Esophagus squamous epithelium (tissue), 5 donors: ENCODE data around the gene BGN. TPM values are rescaled to one million over a fixed set of nuclear protein-coding genes. Genes with fewer than 3 reads are reported as not detected.

Experiments used
- DNase-seq: peaks from one replicate; lab custom pipeline; 2025; lab: John Stamatoyannopoulos, UW
- H3K27ac ChIP-seq, 4 donors: fragments of 200-600 bp; sonication (generic); one replicate each; pipeline ENCODE4 v1.5.1; 2016 to 2019; ENCODE audit warnings: mild to moderate bottlenecking in 1 of 4
- H3K27me3 ChIP-seq, 4 donors: fragments of 200-600 bp; sonication (generic); 1 replicate in 3 of 4; 2 replicates in 1 of 4; pipeline versions ENCODE4 v1.5.1 to v1.6.0; 2017 to 2021; ENCODE audit warnings: antibody characterized with exemption in 1 of 4
- H3K36me3 ChIP-seq, 3 donors: fragments of 200-600 bp; sonication (generic); one replicate each; pipeline ENCODE4 v1.5.1; 2016 to 2019
- H3K4me1 ChIP-seq, 3 donors: fragments of 200-600 bp; sonication (generic); one replicate each; pipeline ENCODE4 v1.5.1; 2017 to 2019
- H3K4me3 ChIP-seq, 4 donors: fragments of 200-600 bp; sonication (generic); 1 replicate in 3 of 4; 2 replicates in 1 of 4; pipeline ENCODE4 v1.5.1; 2016 to 2019; ENCODE audit warnings: mild to moderate bottlenecking in 2 of 4, moderate library complexity in 1 of 4
- H3K9me3 ChIP-seq, 3 donors: fragments of 200-600 bp; sonication (generic); one replicate each; pipeline ENCODE4 v1.5.1; 2016 to 2019
- POLR2A ChIP-seq, 4 donors: fragments of 450-650 bp; IDR thresholded peaks; one replicate each; pipeline ENCODE4 v1.6.1; 2017; ENCODE audit warnings: antibody characterized with exemption in 4 of 4, mild to moderate bottlenecking in 4 of 4, moderate library complexity in 3 of 4
- WGBS, 2 donors: methylation state at CpG; one replicate each; pipeline ENCODE4 v1.1.5; 2018; 5-methylcytosine and 5-hydroxymethylcytosine counted together
- intact Hi-C: fragments of 100-400 bp; cut with DNase I; formaldehyde crosslinking; loops from one replicate; pipeline ENCODE4 v1.15.0; 2022
- total RNA-seq, 4 donors: library from RNA; depleted of rRNA; stranded (reverse); fragments of >200 nt; gene quantifications; one replicate each; pipeline ENCODE4 v1.1.0, GENCODE V29; 2016
- TF ChIP-seq, protein P1 (sequence below), 6 experiments: fragments of 450-650 bp in 4 of 6; fragments of 200-600 bp in 2 of 6; sonication (generic) in 2 of 6; IDR thresholded peaks; one replicate each; pipeline ENCODE4 v1.5.1; 2016 to 2019; ENCODE audit warnings: antibody characterized with exemption in 6 of 6, mild to moderate bottlenecking in 4 of 6, moderate library complexity in 4 of 6
- donor health status: DM: yes; HTN: yes; CAD: no.

The BGN gene
- total RNA-seq, 4 donors from 2014 or later: 6.7 to 26.7 (median 15.7) TPM

DNA sequence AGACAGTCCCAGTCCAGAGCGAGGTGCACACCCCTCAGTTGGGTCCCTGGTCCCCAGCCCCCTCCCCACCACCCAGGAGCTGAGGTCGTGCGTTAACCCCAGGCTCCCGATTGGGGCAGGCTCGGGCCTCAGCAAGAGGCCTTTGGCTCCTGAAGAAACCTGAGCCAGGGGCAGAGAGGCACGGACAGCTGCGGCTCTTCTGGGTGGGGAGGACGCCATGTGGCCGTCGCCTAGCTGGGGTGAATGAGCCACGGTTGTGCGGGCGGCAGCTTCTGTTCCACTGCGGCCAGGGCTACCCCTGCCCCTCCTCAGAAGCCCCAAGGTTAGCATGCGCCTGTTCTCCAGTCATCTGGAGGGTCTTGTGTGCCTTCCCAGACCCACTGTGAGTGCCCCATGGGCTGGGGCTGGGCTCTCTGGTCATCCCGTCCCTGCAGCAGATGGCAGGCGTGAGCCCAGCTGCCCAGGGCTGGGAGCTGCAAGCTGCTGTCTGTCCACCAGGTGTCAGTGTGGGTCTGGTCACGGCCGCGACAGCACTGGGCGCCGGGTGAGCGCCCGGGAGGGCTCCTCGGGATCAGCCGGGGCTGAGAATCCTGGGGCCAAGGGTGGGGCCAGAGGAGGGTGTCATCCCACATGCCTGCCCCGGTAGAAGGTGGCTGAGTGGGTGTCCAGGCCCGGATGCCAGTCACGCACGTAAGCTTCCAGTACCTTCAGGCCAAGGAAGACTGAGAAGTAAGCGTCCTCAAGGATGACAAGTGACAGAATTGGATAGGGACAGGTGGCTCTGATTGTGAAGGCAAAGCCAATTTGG lies 44.6 kb downstream of the BGN start:
- intact Hi-C loops: no loop called here
- no peak for DNase-seq
- TF ChIP-seq, protein P1, sequence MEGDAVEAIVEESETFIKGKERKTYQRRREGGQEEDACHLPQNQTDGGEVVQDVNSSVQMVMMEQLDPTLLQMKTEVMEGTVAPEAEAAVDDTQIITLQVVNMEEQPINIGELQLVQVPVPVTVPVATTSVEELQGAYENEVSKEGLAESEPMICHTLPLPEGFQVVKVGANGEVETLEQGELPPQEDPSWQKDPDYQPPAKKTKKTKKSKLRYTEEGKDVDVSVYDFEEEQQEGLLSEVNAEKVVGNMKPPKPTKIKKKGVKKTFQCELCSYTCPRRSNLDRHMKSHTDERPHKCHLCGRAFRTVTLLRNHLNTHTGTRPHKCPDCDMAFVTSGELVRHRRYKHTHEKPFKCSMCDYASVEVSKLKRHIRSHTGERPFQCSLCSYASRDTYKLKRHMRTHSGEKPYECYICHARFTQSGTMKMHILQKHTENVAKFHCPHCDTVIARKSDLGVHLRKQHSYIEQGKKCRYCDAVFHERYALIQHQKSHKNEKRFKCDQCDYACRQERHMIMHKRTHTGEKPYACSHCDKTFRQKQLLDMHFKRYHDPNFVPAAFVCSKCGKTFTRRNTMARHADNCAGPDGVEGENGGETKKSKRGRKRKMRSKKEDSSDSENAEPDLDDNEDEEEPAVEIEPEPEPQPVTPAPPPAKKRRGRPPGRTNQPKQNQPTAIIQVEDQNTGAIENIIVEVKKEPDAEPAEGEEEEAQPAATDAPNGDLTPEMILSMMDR (IDR thresholded peaks at IDR 0.05): peak; percentile 41 to 80 (median 76)
- no peak for TF ChIP-seq POLR2A (IDR thresholded peaks at IDR 0.05)
- Histone ChIP-seq H3K27ac (no peak overlapping the region), H3K4me1 (peaks cover 0 to 3% (median 0%) of the 10 kb centered on the region in 3 donors), H3K27me3 (peaks cover 0 to 10% (median 0%) of the 10 kb centered on the region in 4 donors), H3K36me3 (no peaks in the 10 kb centered on the region), H3K4me3 (no peak overlapping the region), H3K9me3 (no peaks in the 10 kb centered on the region)
- 45% methylated on average over 6 of the region's 31 CpGs; no CpG with 5 or more reads in 1 of the 2 donors for WGBS, 2 donors

DNA sequence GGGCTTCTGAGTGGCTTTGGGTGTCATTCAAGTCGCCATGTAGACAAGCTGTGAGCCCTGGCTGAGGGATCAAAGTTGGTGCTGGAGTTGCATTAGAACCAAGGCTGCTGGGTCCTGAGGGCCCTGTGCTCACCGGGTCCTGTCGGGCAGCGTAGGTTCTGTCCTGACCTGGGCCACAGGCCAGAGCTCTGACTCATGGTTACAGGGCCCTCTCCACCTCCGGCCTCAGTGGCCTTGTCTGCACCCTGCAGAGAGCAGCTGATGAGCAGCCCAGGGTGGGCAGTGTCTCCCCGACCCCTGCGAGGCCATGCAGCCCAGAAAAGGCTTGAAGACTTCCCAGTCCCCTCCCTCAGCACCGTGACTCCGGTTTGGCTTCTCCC lies 45.2 kb downstream of the BGN start:
- WGBS, 2 donors: 54 to 65% methylated on average over 2 to 9 of the region's 9 CpGs
- Histone ChIP-seq H3K27me3 (peaks cover 0 to 10% (median 0%) of the 10 kb centered on the region in 4 donors), H3K27ac (no peak overlapping the region), H3K36me3 (no peaks in the 10 kb centered on the region), H3K4me1 (peaks cover 0 to 3% (median 0%) of the 10 kb centered on the region in 3 donors), H3K9me3 (no peaks in the 10 kb centered on the region), H3K4me3 (no peak overlapping the region)
- TF ChIP-seq, protein P1 (IDR thresholded peaks at IDR 0.05): no peak
- TF ChIP-seq POLR2A (IDR thresholded peaks at IDR 0.05): no peak
- intact Hi-C loops: no loop called here
- DNase-seq: no peak

DNA sequence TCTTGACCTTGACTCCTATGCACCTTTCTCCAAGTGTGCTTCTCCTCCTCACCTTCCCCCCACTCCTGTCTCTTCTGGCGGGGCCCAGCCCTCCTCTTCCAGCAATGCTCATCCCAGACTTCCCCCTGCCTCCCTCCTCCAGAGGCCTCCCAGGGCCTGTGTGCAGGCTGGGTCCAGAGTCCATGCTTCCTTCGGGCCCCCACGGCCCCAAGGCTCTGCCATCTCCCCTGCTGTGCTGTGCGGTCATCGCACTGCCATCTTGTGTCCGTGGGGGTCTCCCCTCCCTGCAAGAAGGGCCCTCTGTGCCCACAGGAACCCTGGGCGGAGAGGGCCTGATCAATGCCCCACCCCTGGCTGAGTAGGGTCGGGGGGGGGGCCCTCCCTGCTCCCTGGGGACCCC lies 49.9 kb downstream of the BGN start:
- intact Hi-C loops: no loop called here
- no peak overlapping the region for H3K27ac ChIP-seq
- H3K4me3 ChIP-seq: no peak overlapping the region
- no peak for DNase-seq
- TF ChIP-seq, protein P1 (IDR thresholded peaks at IDR 0.05): no peak
- no peak for TF ChIP-seq POLR2A (IDR thresholded peaks at IDR 0.05)
- WGBS, 2 donors: 78 to 95% methylated on average over 2 to 4 of the region's 8 CpGs
- no peaks in the 10 kb centered on the region for H3K36me3 ChIP-seq
- H3K9me3 ChIP-seq: no peaks in the 10 kb centered on the region
- H3K4me1 ChIP-seq: no peaks in the 10 kb centered on the region
- H3K27me3 ChIP-seq: no peaks in the 10 kb centered on the region

DNA sequence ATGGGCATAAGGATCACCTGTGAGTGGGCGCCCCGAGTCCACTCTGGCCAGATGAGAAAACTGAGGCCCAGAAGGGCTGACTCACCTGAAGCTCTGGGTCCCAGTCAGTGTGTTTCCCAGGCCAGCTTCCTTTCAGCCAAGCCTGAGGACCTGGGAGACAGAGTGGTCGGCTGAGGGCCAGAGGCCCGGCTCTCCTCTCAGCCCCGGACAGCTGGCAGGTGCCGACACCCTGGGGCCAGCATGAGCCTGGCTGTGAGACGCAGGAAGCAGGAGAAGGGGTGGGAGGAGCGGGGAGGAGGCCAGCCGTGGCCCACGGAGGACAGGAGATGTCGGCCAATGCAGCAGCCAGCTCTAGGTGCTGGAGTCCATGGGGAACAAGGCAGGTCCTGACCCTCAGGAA lies 51.6 kb downstream of the BGN start:
- no peaks in the 10 kb centered on the region for H3K9me3 ChIP-seq
- no peaks in the 10 kb centered on the region for H3K27me3 ChIP-seq
- TF ChIP-seq POLR2A (IDR thresholded peaks at IDR 0.05): no peak
- TF ChIP-seq, protein P1 (IDR thresholded peaks at IDR 0.05): no peak
- DNase-seq: no peak
- no peaks in the 10 kb centered on the region for H3K4me1 ChIP-seq
- H3K27ac ChIP-seq: no peak overlapping the region
- H3K36me3 ChIP-seq: no peaks in the 10 kb centered on the region
- 73 to 86% methylated on average over 2 to 6 of the region's 11 CpGs for WGBS, 2 donors
- H3K4me3 ChIP-seq: no peak overlapping the region
- intact Hi-C loops: no loop called here

DNA sequence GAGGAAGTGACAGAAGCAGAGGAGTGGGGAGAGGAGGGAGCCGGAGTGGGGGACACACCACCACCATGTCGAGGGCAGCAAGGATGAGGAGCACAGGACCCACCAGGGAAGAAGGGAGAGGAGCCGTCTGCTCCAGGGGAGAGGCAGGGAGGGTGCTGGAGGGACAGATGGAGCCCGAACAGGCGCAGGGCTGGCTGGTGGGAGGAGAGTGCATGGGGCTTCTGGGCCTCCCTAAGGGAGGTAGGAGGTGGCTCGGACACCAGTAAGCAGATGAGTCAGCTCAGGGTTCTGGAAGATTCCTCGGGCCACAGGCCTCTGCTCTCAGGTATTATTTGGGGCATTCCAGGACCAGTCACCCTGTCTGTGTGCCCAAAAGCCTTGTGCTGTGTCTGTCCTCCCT lies 52.4 kb downstream of the BGN start:
- H3K27ac ChIP-seq: no peak overlapping the region
- no peak for DNase-seq
- H3K36me3 ChIP-seq: no peaks in the 10 kb centered on the region
- no peaks in the 10 kb centered on the region for H3K4me1 ChIP-seq
- no peak overlapping the region for H3K4me3 ChIP-seq
- 67% methylated on average over 6 of the region's 7 CpGs; no CpG with 5 or more reads in 1 of the 2 donors for WGBS, 2 donors
- intact Hi-C loops: no loop called here
- no peaks in the 10 kb centered on the region for H3K27me3 ChIP-seq
- TF ChIP-seq POLR2A (IDR thresholded peaks at IDR 0.05): no peak
- TF ChIP-seq, protein P1 (IDR thresholded peaks at IDR 0.05): no peak
- no peaks in the 10 kb centered on the region for H3K9me3 ChIP-seq
